Thoracic aorta (tissue), 2 donors: Measurements from ENCODE around the gene GMDS. TPM values are rescaled to one million over a fixed set of nuclear protein-coding genes. Genes with fewer than 3 reads are reported as not detected.

Experiments used
- ATAC-seq: fragments of 150-250 bp; one replicate; pipeline ENCODE4 v1.8.0; 2017; ENCODE audit warnings: low read depth; ENCODE audit not compliant: insufficient number of reproducible peaks, low FRiP score
- DNase-seq: peaks from one replicate; pipeline ENCODE4 v3.0.0-alpha.2; 2020; ENCODE audit warnings: low spot score
- H3K27ac ChIP-seq, 2 donors: fragments of 200-600 bp; sonication (generic); 1 replicate in 1 of 2; 2 replicates in 1 of 2; pipeline ENCODE4 v1.5.1; 2016; ENCODE audit warnings: mild to moderate bottlenecking in 2 of 2, moderate library complexity in 2 of 2
- H3K27me3 ChIP-seq: fragments of 200-600 bp; sonication (generic); replicated peaks from 2 replicates; pipeline ENCODE4 v1.6.0; 2016; ENCODE audit warnings: mild to moderate bottlenecking; ENCODE audit not compliant: insufficient read depth
- H3K36me3 ChIP-seq: fragments of 200-600 bp; sonication (generic); one replicate; pipeline ENCODE4 v1.5.1; 2016
- H3K4me1 ChIP-seq, 2 donors: fragments of 200-600 bp; sonication (generic); 1 replicate in 1 of 2; 2 replicates in 1 of 2; pipeline versions ENCODE4 v1.5.1 to v1.6.0; 2016; ENCODE audit warnings: low read depth in 2 of 2, mild to moderate bottlenecking in 1 of 2; ENCODE audit not compliant: control insufficient read depth in 1 of 2
- H3K4me3 ChIP-seq: fragments of 200-600 bp; sonication (generic); 2 replicates; pipeline ENCODE4 v1.5.1; 2016; ENCODE audit warnings: mild to moderate bottlenecking
- H3K9me3 ChIP-seq: fragments of 200-600 bp; sonication (generic); 2 replicates; pipeline ENCODE4 v1.5.1; 2016
- total RNA-seq, 2 donors: library from RNA; depleted of rRNA; stranded (reverse); fragments of >200 nt; gene quantifications; one replicate each; pipeline versions ENCODE4 v1.1.0 to v1.2.3, GENCODE V29; 2016
- TF ChIP-seq, protein P1 (sequence below): fragments of 200-600 bp; sonication (generic); IDR thresholded peaks from one replicate; pipeline ENCODE4 v1.5.1; 2019; ENCODE audit warnings: antibody characterized with exemption

GMDS gene
- total RNA-seq, 2 donors from 2014 or later: 87.8 to 87.9 TPM

DNA sequence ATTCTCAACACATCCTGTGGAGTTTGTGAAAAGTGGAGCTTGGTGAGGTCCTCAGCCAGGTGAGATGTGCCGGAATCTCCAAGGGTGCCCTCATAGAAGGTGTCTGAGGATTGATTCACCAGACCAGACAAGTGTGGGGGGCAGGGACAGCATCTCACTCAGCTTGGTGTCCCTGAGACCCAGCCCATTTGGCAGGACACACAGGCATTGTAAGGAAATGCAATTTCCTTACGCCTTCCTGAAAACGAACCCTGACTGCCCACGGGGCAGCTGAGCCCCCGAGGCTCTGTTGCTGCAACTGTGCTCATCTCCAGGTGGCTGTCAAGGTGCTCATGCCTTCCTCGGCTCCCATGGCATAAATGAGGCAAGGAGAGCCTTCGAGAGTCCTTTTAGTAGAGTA lies 602.3 kb downstream of the GMDS start:
- TF ChIP-seq, protein P1, sequence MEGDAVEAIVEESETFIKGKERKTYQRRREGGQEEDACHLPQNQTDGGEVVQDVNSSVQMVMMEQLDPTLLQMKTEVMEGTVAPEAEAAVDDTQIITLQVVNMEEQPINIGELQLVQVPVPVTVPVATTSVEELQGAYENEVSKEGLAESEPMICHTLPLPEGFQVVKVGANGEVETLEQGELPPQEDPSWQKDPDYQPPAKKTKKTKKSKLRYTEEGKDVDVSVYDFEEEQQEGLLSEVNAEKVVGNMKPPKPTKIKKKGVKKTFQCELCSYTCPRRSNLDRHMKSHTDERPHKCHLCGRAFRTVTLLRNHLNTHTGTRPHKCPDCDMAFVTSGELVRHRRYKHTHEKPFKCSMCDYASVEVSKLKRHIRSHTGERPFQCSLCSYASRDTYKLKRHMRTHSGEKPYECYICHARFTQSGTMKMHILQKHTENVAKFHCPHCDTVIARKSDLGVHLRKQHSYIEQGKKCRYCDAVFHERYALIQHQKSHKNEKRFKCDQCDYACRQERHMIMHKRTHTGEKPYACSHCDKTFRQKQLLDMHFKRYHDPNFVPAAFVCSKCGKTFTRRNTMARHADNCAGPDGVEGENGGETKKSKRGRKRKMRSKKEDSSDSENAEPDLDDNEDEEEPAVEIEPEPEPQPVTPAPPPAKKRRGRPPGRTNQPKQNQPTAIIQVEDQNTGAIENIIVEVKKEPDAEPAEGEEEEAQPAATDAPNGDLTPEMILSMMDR: no peak
- no peak for DNase-seq
- no peak for ATAC-seq

DNA sequence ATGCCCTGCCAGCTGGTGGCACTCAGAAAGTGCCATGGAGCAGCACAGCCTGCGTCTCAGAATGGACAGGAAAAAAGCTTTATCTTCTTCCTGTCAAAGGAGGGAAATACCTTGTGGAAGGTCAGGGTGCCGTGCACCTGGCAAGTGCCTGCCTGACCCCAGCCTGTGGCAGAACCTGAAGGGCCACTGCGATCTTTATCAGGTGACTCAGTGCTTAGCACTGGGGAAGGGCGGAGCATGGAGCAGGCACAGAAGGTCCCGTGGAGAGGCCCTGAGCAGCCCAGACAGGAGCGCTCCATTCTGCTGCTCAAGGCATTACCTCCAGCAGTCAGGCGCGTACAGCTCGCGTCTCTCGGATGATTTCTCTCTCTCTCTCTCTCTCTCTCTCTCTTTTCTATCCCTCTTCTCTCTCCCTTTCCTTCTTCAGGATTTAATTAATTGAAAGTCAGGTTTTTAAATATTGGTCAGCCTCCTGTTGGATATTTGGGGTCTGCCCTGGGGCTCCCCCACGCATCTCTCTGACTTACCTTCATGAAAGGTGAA lies 604.0 kb downstream of the GMDS start:
- TF ChIP-seq, protein P1: no peak
- H3K4me3 ChIP-seq: no peak overlapping the region
- peaks cover 4 to 26% of the 10 kb centered on the region in 2 donors for H3K4me1 ChIP-seq
- H3K9me3 ChIP-seq: no peaks in the 10 kb centered on the region
- no peaks in the 10 kb centered on the region for H3K27me3 ChIP-seq
- DNase-seq: no peak
- no peak for ATAC-seq
- H3K27ac ChIP-seq: no peak overlapping the region
- H3K36me3 ChIP-seq: peaks cover 3% of the 10 kb centered on the region

More for the DNA sequence above, 602.3 kb downstream of the GMDS start:
- Histone ChIP-seq H3K4me3 (no peak overlapping the region), H3K4me1 (peaks cover 4 to 22% of the 10 kb centered on the region in 2 donors), H3K27ac (no peak overlapping the region), H3K9me3 (no peaks in the 10 kb centered on the region), H3K36me3 (peaks cover 3% of the 10 kb centered on the region), H3K27me3 (no peaks in the 10 kb centered on the region)

DNA sequence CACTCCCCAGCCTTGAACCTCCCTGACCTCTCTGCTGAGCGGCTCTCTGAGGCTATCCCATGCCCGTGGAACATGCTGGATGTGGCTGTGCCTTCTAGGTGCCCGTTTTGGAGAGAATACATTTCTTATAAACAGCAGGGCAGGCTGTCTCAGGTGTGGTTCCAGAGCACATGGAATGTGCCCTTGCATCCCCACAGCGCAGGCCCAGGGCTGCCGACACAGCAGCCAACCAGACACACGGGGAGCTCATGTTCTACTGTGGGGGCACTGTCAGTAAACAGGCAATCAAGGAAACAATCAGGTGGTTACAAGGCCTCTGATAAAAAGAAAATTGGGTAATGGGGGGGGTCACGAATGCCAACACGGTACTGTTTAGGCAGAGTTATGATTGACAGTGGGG lies 604.9 kb downstream of the GMDS start:
- ATAC-seq (no peak), DNase-seq (no peak)
- H3K27me3 ChIP-seq: no peaks in the 10 kb centered on the region
- H3K4me3 ChIP-seq: no peak overlapping the region
- no peaks in the 10 kb centered on the region for H3K9me3 ChIP-seq
- no peak overlapping the region for H3K27ac ChIP-seq
- TF ChIP-seq, protein P1: no peak
- H3K36me3 ChIP-seq: peaks cover 3% of the 10 kb centered on the region
- peaks cover 0 to 26% of the 10 kb centered on the region in 2 donors for H3K4me1 ChIP-seq

DNA sequence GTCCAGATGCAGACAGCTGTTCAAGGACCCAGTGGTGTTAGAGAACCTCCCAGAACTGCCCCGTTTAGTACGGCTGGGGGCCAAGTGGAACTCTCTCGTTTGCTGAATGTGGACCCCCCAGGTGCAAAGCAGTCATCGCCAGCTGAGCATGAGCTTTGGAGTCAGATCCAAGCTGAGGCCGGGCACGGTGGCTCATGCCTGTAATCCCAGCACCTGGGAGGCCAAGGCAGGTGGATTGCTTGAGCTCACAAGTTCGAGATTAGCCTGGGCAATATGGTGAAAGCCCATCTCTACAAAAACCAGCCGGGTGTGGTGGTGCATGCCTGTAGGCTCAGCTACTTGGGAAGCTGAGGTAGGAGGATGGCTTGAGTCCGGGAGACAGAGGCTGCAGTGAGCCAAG lies 606.0 kb downstream of the GMDS start:
- Histone ChIP-seq H3K4me3 (no peak overlapping the region), H3K36me3 (peaks cover 3% of the 10 kb centered on the region), H3K4me1 (peaks cover 0 to 36% of the 10 kb centered on the region in 2 donors), H3K27me3 (no peaks in the 10 kb centered on the region), H3K27ac (no peak overlapping the region), H3K9me3 (no peaks in the 10 kb centered on the region)
- ATAC-seq (no peak), DNase-seq (no peak)
- TF ChIP-seq, protein P1: no peak

DNA sequence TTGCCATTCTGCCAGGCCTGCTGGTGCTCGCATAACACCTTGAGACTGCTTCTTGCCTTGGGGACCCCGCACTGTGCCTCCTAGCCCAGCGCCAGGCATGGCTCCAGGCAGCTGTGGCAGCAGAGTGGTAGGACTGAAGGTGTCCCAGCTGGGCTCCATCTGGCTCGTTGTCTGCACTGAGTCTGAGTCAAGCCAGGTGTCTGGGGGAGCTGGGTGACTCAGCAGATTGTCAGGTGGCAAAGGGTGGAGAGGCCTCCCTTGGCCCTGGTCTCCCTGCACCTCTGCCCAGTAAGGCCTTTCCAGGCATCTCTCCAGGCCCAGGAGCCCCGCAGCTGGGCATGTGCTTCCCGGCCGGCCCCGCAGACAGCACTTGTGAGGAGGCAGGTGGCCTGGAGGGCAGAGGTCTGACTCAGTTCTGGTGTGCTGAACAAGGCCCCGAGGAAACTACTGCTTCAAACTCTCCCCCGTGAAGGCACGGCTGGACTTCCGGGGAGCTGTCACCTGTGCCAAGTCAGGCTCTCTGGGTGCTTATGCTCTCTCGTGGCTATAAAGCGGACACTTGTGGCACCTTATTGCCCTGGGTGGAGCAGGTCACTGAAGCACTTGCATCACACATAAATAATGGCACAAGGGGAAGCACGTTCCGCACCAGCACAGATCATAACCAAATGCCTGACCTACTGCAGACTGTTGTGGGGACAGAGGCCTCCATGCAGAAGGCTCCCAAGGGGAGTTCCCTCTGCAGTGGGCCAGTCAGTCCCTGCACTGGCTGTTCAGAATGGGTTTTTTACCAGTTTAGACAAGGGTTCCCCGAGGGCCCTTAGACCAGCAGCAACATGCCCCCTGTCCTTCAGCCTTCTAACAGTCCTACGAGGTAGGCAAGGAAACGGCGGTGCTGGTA lies 608.2 kb downstream of the GMDS start:
- no peak overlapping the region for H3K4me3 ChIP-seq
- peak overlapping the region; percentile 2 to 11 for H3K27ac ChIP-seq
- H3K27me3 ChIP-seq: no peaks in the 10 kb centered on the region
- H3K4me1 ChIP-seq: peaks cover 0 to 40% of the 10 kb centered on the region in 2 donors
- DNase-seq (no peak), ATAC-seq (no peak)
- TF ChIP-seq, protein P1: no peak
- H3K36me3 ChIP-seq: peaks cover 3% of the 10 kb centered on the region
- H3K9me3 ChIP-seq: no peaks in the 10 kb centered on the region
